GM12865 (cell line): ENCODE data around the gene BSND.

ENCODE experiments used
- DNase-seq: peaks from one replicate; pipeline ENCODE4 v3.0.0; 2010; ENCODE audit warnings: low read depth
- H3K4me3 ChIP-seq: 2 replicates; pipeline ENCODE4 v1.5.1; 2011; ENCODE audit warnings: mild to moderate bottlenecking, low read depth, low read length, control low read depth
- TF ChIP-seq, protein P1 (sequence below): IDR thresholded peaks from 2 replicates; pipeline ENCODE4 v1.5.1; 2011; ENCODE audit warnings: low read length, control low read depth, low read depth, inconsistent platforms; ENCODE audit not compliant: insufficient read depth; ENCODE audit errors: missing control alignments

The BSND gene

DNA sequence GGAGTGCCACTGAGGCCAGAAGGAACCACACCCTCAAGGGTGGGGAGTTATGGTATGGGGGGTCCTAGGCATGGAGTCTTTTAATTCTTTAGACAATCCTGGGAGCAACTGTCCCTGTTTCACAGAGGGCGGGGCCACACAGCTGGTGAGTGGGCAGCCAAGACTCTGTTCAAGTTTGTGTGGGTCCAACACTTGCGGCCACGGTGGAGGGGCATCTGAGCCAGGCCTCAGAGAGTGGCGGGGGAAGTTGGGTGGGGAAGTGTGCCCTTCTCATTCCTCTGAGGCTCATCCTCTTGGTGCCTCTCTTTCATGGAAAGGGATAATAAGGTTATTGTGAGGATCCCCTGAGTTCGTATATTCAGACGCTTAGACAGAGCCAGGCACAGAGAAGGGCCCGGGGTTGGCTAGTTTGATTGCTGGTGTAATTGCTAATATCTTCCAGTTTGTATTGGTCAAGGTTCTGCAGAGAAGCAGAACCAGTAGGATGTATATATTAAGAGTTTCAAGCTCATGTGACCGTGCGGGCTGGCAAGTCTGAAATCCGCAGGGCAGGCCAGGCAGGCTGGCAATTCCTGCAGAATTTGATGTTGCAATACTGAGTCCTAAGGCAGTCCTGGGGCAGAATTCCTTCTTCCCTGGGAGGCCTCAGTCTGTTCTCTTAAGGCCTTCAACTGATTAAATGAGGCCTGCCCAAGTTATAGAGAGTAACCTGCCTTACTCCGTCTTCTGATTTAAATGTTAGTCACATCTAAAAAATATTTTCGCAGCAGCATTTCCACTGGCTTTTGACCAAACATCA lies 56.5 kb downstream of the BSND start:
- no peak for DNase-seq
- H3K4me3 ChIP-seq: no peak overlapping the region
- TF ChIP-seq, protein P1, sequence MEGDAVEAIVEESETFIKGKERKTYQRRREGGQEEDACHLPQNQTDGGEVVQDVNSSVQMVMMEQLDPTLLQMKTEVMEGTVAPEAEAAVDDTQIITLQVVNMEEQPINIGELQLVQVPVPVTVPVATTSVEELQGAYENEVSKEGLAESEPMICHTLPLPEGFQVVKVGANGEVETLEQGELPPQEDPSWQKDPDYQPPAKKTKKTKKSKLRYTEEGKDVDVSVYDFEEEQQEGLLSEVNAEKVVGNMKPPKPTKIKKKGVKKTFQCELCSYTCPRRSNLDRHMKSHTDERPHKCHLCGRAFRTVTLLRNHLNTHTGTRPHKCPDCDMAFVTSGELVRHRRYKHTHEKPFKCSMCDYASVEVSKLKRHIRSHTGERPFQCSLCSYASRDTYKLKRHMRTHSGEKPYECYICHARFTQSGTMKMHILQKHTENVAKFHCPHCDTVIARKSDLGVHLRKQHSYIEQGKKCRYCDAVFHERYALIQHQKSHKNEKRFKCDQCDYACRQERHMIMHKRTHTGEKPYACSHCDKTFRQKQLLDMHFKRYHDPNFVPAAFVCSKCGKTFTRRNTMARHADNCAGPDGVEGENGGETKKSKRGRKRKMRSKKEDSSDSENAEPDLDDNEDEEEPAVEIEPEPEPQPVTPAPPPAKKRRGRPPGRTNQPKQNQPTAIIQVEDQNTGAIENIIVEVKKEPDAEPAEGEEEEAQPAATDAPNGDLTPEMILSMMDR: no peak

DNA sequence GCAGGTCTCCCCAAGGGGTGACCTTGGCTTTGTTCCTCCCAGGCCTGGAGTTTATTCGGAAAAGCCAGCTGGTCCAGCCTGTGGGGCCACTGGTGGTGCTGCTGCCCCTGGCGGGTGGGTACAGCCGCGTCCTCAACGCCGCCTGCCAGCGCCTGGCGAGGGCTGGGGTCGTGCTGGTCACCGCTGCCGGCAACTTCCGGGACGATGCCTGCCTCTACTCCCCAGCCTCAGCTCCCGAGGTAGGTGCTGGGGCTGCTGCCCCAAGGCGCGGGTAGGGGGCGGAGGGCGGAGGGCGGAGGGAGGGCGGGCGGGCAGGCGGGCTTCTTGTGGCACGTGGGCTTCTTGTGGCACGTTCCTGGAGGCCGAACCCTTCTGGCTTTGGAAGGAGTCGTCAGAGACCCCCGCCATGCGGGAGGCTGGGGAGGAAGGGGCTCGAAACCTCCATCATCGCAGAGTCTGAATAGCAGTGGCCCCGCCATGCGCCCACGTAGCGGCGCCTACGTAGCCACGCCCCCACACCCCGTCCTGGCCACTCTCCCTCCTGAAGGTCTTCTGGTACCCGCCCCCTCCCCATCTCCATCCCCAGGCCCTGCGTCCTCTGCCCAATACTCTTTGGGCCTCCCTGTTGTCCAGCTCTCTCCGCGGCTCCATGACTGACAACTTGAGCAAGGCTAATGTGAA lies 57.4 kb downstream of the BSND start:
- H3K4me3 ChIP-seq: no peak overlapping the region
- TF ChIP-seq, protein P1: no peak
- no peak for DNase-seq

DNA sequence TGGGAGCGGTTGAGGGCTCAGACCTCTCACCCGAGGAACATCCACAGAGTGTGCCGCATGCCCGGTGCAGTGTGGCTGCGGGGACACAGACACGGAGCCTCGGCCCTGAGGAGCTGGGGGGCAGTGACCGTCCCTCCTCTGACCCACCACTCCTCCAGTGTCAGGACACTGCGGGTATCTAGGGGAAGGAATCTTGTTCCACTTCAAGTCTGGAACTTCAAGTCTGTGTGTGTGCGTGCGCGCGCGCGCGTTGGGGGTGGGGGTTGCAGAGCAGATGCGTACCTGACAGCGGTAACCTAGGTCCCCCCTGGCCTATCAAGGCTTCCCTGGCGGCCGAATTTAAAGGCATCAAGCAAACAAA lies 57.9 kb downstream of the BSND start:
- DNase-seq: no peak
- TF ChIP-seq, protein P1: no peak
- no peak overlapping the region for H3K4me3 ChIP-seq

DNA sequence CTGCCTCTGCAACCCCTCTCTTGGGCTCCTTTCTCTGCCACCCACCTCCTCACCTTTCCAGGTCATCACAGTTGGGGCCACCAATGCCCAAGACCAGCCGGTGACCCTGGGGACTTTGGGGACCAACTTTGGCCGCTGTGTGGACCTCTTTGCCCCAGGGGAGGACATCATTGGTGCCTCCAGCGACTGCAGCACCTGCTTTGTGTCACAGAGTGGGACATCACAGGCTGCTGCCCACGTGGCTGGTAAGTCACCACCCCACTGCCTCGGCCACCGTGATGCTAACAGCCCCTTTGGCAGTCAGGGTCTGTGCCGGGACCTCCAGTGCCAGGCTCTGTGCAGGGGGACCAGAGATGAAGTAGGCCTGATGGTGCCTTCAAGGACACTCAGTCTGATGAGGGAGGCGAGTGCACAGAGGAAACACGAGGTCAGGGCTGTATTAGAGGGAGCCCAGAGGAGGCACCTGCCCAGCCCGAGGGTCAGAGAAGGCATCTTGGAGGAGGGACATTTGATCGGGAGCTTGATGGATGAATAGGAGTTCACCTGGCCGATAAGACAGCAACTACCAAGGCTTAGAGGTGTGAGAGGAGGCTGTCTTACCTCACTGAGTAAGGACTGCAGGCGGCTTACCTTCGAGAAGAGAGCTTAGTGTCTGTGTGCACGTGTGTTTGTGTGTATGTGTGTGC lies 58.7 kb downstream of the BSND start:
- TF ChIP-seq, protein P1: no peak
- DNase-seq: no peak

DNA sequence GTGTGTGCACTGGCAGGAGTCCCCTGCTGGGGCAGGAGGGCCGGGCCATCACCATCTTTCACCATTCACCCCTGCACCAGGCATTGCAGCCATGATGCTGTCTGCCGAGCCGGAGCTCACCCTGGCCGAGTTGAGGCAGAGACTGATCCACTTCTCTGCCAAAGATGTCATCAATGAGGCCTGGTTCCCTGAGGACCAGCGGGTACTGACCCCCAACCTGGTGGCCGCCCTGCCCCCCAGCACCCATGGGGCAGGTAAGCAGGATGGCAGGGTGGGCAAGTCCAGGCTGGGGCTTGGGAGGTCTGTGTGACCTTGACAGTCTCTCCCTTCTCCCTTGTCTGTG lies 59.2 kb downstream of the BSND start:
- H3K4me3 ChIP-seq: no peak overlapping the region
- no peak for DNase-seq
- TF ChIP-seq, protein P1: no peak

More for the DNA sequence above, 58.7 kb downstream of the BSND start:
- no peak overlapping the region for H3K4me3 ChIP-seq

DNA sequence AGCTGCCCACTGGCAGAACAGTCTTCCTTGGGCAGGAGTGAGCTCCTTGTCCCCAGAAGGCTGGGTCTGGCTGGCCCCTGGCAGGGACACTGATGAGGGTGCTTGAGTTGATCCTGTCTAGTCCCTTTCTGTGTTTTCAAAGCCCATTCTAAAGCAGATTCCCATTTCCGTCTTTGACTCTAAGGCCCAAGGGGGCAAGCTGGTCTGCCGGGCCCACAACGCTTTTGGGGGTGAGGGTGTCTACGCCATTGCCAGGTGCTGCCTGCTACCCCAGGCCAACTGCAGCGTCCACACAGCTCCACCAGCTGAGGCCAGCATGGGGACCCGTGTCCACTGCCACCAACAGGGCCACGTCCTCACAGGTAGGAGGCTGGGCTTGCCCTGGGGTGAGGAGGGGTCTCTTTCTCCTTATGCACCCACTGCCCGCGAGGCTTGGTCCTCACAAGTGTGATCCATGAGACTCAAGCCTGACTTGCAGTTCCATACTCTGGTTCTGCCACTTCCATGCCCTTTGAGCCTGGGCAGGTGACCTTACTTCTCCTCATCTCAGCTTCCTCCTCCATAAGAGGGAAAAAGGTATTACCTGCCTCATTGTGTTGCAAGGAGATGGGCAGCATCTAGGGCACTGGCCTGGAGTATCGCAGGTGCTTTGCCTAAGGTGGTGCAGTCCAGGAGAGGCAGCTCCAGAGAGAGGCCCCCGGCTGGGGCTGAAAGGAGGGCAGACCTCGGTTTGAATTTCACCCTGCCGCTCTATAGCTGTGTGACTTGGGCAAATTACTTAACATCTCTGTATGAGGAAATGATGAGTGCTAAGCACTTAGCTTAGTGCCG lies 60.8 kb downstream of the BSND start:
- no peak overlapping the region for H3K4me3 ChIP-seq
- TF ChIP-seq, protein P1: no peak
- no peak for DNase-seq
